Suprapubic skin (tissue), 2 donors: ENCODE results near the gene PROC.

Experiments used
- EP300 ChIP-seq: sonication (generic); formaldehyde crosslinking; IDR thresholded peaks from one replicate; pipeline ENCODE4 v1.6.1; 2017; ENCODE audit warnings: antibody characterized with exemption
- POLR2A ChIP-seq, 2 donors: fragments of 450-650 bp; IDR thresholded peaks; one replicate each; pipeline ENCODE4 v1.6.1; 2017; ENCODE audit warnings: antibody characterized with exemption in 2 of 2, mild to moderate bottlenecking in 2 of 2, moderate library complexity in 2 of 2

- no peak for TF ChIP-seq EP300
- TF ChIP-seq POLR2A (IDR thresholded peaks at IDR 0.05): no peak
Observed at GRCh38 chr2:127428057-127428814, 10.0 kb downstream of the PROC start.
